Heart right ventricle (tissue), 16 donors: ENCODE measurements around the gene YES1. TPM values are rescaled to one million over a fixed set of nuclear protein-coding genes. Genes with fewer than 3 reads are reported as not detected.

ENCODE experiments used
- ATAC-seq, 8 donors: fragments of 200-7000 bp; cut with Tn5 transposase; one replicate each; pipeline ENCODE4 v1.9.1; 2020; ENCODE audit warnings: mild to moderate bottlenecking in 8 of 8, moderate library complexity in 8 of 8, moderate number of reproducible peaks in 1 of 8
- DNase-seq, 2 donors: peaks; one replicate each; pipeline ENCODE4 v3.0.0-alpha.2; 2020
- H3K27ac ChIP-seq, 10 donors: fragments of 200-600 bp; sonication (generic) in 2 of 10; one replicate each; pipeline versions ENCODE4 v1.5.0 to v1.8.0; 2020 to 2022; ENCODE audit warnings: mild to moderate bottlenecking in 3 of 10
- H3K27me3 ChIP-seq, 7 donors: fragments of 200-600 bp; one replicate each; pipeline ENCODE4 v1.8.0; 2021 to 2022; ENCODE audit warnings: mild to moderate bottlenecking in 2 of 7
- H3K36me3 ChIP-seq, 9 donors: fragments of 200-600 bp; sonication (generic) in 1 of 9; one replicate each; pipeline versions ENCODE4 v1.5.0 to v1.8.0; 2020 to 2022; ENCODE audit warnings: mild to moderate bottlenecking in 2 of 9
- H3K4me1 ChIP-seq, 9 donors: fragments of 200-600 bp; sonication (generic) in 1 of 9; one replicate each; pipeline versions ENCODE4 v1.5.0 to v1.8.0; 2020 to 2022; ENCODE audit warnings: mild to moderate bottlenecking in 4 of 9
- H3K4me3 ChIP-seq, 10 donors: fragments of 200-600 bp; sonication (generic) in 2 of 10; one replicate each; pipeline versions ENCODE4 v1.5.0 to v1.8.0; 2020 to 2022; ENCODE audit warnings: mild to moderate bottlenecking in 7 of 10, moderate library complexity in 2 of 10
- H3K9me3 ChIP-seq, 11 donors: fragments of 200-600 bp in 10 of 11; sonication (generic) in 2 of 11; one replicate each; pipeline versions ENCODE4 v1.5.0 to v1.8.0; 2013 to 2022; ENCODE audit warnings: mild to moderate bottlenecking in 2 of 11, control low read depth in 1 of 11, moderate library complexity in 1 of 11
- CTCF ChIP-seq, 9 donors: fragments of 200-600 bp; sonication (generic) in 2 of 9; IDR thresholded peaks; one replicate each; pipeline versions ENCODE4 v1.5.0 to v1.8.0; 2021 to 2022; ENCODE audit warnings: antibody characterized with exemption in 9 of 9, mild to moderate bottlenecking in 5 of 9, moderate library complexity in 1 of 9
- WGBS, 2 donors: extraction: QIAGEN DNeasy Blood & Tissue Kit; methylation state at CpG; one replicate each; pipeline ENCODE4 v1.1.7; 2013; ENCODE audit warnings: inconsistent platforms in 1 of 2; 5-methylcytosine and 5-hydroxymethylcytosine counted together
- intact Hi-C, 10 donors: fragments of 100-400 bp; cut with DNase I; formaldehyde crosslinking; loops; one replicate each; pipeline versions ENCODE4 v1.11.1 to v1.14.2; 2022
- polyA plus RNA-seq, 2 donors: library from polyadenylated mRNA; stranded (reverse); fragments of 200-250 nt; gene quantifications; one replicate each; pipeline ENCODE4 v1.2.3, GENCODE V29; 2013
- total RNA-seq, 10 donors: library from RNA; stranded (reverse); fragmentation: NEBNext Ultra II Directional in 3 of 10; extraction: Animal tissue kit (Norgen Biotek cat#: 25700) in 3 of 10; gene quantifications; one replicate each; pipeline versions ENCODE4 v1.2.1 to v1.2.4, GENCODE V29; 2021 to 2023
- donor health status: Arrhythmogenic right ventricular cardiomyopathy.
- donor health status: ischemic (EF 13 %, LVEDD 7.1; RV severe dilation, severe dysfunction).
- donor health status: healthy with polysubstance abuse.
- donor health status: DM: no; HTN: yes; CAD: no.
- donor health status: DM: no; HTN: no; CAD: no.
- donor health status: ischemic (EF 25% LVEDD 6.9; RV normal size, moderate dysfunction).
- donor health status: ischemic (EF 25% LVEDD 5.7; RV mildly dilated, moderate dysfunction).
- donor health status: healthy.
- donor health status: DM: yes; HTN: yes; CAD: no.
- donor health status: Ischemic cardiomyopathy.
- donor health status: ischemic (EF 35%, LVEDD 5.7; RV mildly dilated, moderate dysfunction).
- donor health status: nonischemic (EF 11% LVEDD 7.7; RV severe dilation, severe dysfunction).
- donor health status: DM: yes; HTN: yes; CAD: no.
- donor health status: PGD.
- donor health status: ischemic (EF 29% LVEDD 5.4; RV normal size, mild dysfunction).
- donor health status: nonischemic (EF 23%, LVEDD 6.1; RV moderate dilation, normal function).

YES1 gene
- total and polyA plus RNA-seq, 12 donors: 10.3 to 31.5 (median 21.7) TPM

DNA sequence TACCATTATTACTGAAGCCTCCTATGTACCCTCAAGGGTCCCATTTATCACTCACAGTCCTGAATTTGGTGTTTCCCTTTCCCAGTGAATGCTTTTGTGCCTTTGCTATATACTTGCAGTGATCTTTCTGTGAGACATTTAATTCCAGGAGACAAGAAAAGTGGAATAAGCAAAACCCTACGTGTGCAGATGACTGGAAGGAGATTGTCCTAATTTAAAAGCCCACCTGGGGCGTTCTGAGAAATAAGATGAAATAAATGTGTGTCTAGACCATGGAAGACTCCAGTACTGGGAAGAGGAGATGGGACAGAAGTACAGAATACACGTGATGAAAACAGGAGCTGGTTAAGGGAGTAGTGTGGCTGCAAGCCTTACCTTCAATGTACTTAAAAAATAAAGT is 135.3 kb downstream of the YES1 start:
- peaks cover 0 to 93% (median 13%) of the 10 kb centered on the region in 9 donors for H3K36me3 ChIP-seq
- WGBS, 2 donors: 94 to 95% methylated on average over 3 of the region's 3 CpGs
- no peak for ATAC-seq

DNA sequence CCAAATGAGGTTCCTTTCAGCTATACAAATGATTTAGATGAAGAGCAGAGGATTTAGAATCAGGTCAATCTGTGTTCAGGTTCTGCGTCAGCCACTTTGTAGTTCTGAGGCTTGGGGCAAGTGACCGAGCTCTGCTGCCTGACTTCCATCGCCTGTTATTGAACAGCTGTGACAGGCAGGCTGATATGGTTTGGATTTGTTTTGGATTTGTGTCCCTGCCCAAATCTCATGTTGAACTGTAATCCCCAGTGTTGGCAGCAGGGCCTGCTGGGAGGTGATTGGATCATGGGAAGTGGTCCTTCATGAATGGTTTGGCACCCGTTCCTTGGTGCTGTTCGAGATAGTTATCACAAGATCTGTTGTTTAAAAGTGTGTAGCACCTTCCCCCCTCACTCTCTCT is 136.0 kb downstream of the YES1 start:
- no peak for TF ChIP-seq CTCF (IDR thresholded peaks at IDR 0.05)
- DNase-seq (peak in 1 of 2 donors; percentile 33), ATAC-seq (peak in 2 of 8 donors; percentile 30 to 55)
- Histone ChIP-seq H3K9me3 (no peaks in the 10 kb centered on the region), H3K4me3 (no peak overlapping the region), H3K27me3 (no peaks in the 10 kb centered on the region), H3K27ac (no peak overlapping the region), H3K36me3 (peaks cover 0 to 93% (median 13%) of the 10 kb centered on the region in 9 donors), H3K4me1 (peaks cover 0 to 7% (median 0%) of the 10 kb centered on the region in 9 donors)
- intact Hi-C loops: no loop called here
- WGBS, 2 donors: 63 to 75% methylated on average over 5 of the region's 5 CpGs

More for the DNA sequence above, 135.3 kb downstream of the YES1 start:
- no peak for DNase-seq
- no peak overlapping the region for H3K27ac ChIP-seq
- intact Hi-C loops: no loop called here
- H3K9me3 ChIP-seq: no peaks in the 10 kb centered on the region
- no peaks in the 10 kb centered on the region for H3K27me3 ChIP-seq
- TF ChIP-seq CTCF (IDR thresholded peaks at IDR 0.05): no peak
- peaks cover 0 to 7% (median 0%) of the 10 kb centered on the region in 9 donors for H3K4me1 ChIP-seq
- H3K4me3 ChIP-seq: no peak overlapping the region

DNA sequence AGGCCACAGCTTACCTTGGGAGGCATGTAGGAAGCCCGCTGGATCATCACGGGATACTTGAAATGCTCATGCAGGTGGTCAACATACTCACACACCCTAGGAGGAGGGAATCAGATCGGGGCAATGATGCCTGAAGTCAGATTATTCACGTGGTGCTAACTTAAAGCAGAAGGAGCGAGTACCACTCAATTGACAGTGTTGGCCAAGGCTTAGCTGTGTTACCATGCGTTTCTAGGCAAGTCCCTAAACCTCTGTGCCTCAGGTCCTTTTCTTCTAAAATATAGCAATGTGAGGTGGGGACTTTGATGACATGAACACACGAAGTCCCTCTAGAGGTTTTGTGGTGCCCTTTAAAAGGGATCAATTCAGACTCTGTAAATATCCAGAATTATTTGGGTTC is 136.7 kb downstream of the YES1 start:
- intact Hi-C loops: no loop called here
- no peak for TF ChIP-seq CTCF (IDR thresholded peaks at IDR 0.05)
- H3K4me1 ChIP-seq: peaks cover 0 to 7% (median 0%) of the 10 kb centered on the region in 9 donors
- H3K27me3 ChIP-seq: no peaks in the 10 kb centered on the region
- peaks cover 0 to 98% (median 13%) of the 10 kb centered on the region in 9 donors for H3K36me3 ChIP-seq
- no peak for ATAC-seq
- H3K9me3 ChIP-seq: no peaks in the 10 kb centered on the region
- no peak for DNase-seq
- no peak overlapping the region for H3K27ac ChIP-seq
- H3K4me3 ChIP-seq: no peak overlapping the region
- 96 to 97% methylated on average over 7 of the region's 7 CpGs for WGBS, 2 donors

GRCh38 chr18:673769-674168 is 138.3 kb downstream of the YES1 start:
- Histone ChIP-seq H3K4me1 (peaks cover 0 to 7% (median 0%) of the 10 kb centered on the region in 9 donors), H3K4me3 (no peak overlapping the region), H3K9me3 (no peaks in the 10 kb centered on the region), H3K27ac (no peak overlapping the region), H3K36me3 (peaks cover 0 to 100% (median 13%) of the 10 kb centered on the region in 9 donors), H3K27me3 (no peaks in the 10 kb centered on the region)
- no peak for TF ChIP-seq CTCF (IDR thresholded peaks at IDR 0.05)
- intact Hi-C loops: no loop called here
- 40 to 50% methylated on average over 5 of the region's 5 CpGs for WGBS, 2 donors
- ATAC-seq (no peak), DNase-seq (no peak)
